Measurements from ENCODE around the gene ZBTB20.

The ZBTB20 gene

DNA sequence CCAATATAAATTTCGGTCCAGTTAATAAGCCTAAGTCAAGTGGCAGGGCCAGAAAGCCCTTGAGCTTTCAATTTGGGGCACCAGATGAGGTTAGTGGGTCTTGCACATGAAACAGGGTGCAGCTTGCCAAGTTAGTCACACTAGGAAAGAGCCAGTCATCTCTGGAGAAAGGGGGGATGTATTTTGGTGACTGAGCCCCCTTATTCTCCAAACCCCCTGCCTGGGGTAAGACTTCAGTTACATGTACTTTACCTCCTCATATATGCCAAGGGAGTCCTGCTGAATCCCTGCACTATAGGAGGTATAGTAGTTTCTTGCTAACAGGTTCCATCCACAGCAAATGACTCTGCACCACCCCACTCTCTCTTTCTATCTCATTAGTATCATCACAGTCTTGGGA, 790.6 kb downstream of the ZBTB20 start:
- FAIRE-seq (no peak), DNase-seq (ENCODE audit: insufficient read length, low spot score) (no peak)
- TF ChIP-seq CTCF (IDR thresholded peaks at IDR 0.05; ENCODE audit: insufficient read depth, missing control alignments): no peak

DNA sequence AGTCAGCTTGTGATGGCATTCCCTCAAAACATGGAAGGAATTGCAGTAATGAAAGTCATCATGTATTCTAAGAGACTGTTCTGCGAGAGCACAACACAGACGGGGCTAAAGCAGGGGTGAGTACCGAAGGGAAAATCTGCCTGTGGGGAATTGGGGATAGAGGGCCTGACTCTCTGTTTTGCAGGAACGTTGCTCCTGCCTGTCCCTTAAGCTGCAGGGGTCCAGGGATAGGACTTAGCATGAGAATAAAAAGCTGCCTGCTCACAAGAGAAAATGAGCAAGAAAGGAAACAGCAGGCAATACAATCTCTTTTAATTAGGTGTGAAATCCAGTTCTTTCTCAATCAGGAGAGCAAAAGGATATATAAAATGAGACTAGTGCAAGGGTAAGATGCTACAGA, 791.0 kb downstream of the ZBTB20 start:
- DNase-seq (ENCODE audit: insufficient read length, low spot score) (no peak), FAIRE-seq (no peak)

DNA sequence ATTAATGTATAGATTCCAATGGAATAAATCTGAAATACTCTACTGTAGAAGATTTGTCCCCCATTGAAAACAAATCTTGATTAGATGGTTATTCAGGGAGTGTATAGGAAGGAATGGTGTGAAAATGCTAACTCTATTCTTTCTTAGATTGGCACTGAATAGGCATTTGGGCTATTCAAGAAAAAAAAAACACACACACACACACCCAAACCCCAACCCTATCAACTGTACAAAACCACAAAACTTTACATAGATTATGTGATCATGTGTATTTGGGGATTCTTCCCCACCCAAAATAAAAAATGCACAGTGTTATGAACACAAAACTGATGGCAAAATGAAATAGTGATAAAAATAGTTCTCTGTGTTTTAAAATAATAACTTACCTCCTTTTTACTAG, 791.4 kb downstream of the ZBTB20 start:
- FAIRE-seq: no peak
- no peak for DNase-seq (ENCODE audit: insufficient read length, low spot score)
- TF ChIP-seq CTCF (IDR thresholded peaks at IDR 0.05; ENCODE audit: insufficient read depth, missing control alignments): no peak

More for the DNA sequence above, 791.0 kb downstream of the ZBTB20 start:
- TF ChIP-seq CTCF (IDR thresholded peaks at IDR 0.05; ENCODE audit: insufficient read depth, missing control alignments): no peak

- DNase-seq (ENCODE audit: insufficient read length, low spot score) (no peak), FAIRE-seq (no peak)
These were observed 795.3 kb downstream of the ZBTB20 start for GRCh38 chr3:114351822-114352145.

DNA sequence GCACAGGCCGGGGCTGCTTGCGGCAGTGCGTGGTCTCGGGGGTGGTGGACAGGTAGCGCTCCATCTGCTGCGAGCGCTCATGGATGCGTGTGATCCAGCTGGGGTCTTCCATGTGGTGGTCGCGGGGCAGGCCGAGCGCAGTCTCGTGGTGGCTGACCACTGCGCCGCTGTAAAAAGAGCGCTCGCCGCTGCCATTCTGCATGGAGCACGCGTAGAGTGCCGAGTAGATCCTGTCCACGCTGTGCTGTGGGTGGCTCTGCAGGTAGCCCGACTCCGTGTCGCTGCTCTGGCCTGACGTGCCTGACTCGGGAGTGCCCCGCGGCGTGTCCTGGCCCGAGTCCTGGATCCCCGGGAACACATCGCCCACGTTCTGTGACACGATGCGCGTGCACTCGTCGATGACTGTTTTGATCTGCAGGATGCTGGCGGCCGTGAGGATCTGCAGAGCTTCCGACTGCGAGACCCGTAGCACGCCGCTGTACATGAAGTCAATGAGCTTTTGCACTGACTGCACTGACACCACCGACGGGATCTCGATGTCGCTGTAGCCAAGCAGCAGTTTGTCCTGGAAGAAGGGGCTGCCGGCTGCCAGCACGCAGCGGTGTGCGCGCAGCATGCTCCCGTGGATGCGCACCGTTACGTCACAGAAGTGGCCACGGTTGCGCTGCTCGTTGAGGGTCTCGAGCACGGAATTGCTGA, 795.8 kb downstream of the ZBTB20 start:
- TF ChIP-seq CTCF (IDR thresholded peaks at IDR 0.05; ENCODE audit: insufficient read depth, missing control alignments): no peak
- FAIRE-seq: no peak
- no peak for DNase-seq (ENCODE audit: insufficient read length, low spot score)

More at GRCh38 chr3:114351822-114352145, 795.3 kb downstream of the ZBTB20 start:
- no peak for TF ChIP-seq CTCF (IDR thresholded peaks at IDR 0.05; ENCODE audit: insufficient read depth, missing control alignments)

DNA sequence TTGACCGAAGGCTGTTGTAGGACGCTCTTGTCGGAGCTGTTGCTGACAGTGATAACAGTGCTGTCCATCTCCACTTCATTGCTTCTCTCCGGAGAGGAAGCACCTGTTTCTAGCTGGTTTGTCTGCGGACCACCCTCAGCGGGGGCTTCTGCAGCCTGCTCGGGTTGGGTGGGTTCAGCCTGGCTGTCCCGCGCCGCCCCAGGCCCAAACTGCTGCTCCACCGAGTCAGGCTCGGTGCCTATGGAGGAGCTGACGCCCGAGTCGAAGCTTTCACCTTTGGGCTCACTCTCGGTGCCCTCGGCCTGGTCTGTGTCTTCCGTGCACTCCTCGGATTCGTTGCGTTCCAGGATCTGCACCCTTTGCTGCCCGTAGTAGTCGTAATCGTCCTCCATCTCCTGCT, 796.4 kb downstream of the ZBTB20 start:
- FAIRE-seq (no peak), DNase-seq (ENCODE audit: insufficient read length, low spot score) (no peak)
- no peak for TF ChIP-seq CTCF (IDR thresholded peaks at IDR 0.05; ENCODE audit: insufficient read depth, missing control alignments)

- DNase-seq (ENCODE audit: insufficient read length, low spot score) (no peak), FAIRE-seq (no peak)
- no peak for TF ChIP-seq CTCF (IDR thresholded peaks at IDR 0.05; ENCODE audit: insufficient read depth, missing control alignments)
These were observed 796.8 kb downstream of the ZBTB20 start for GRCh38 chr3:114350271-114350670.
